Activated T-cell treated with anti-CD3 and anti-CD28 coated beads, Interleukin-2, amount 50 U/mL, for 72 hours (primary cell): ENCODE data around the gene DNASE2. TPM values are rescaled to one million over a fixed set of nuclear protein-coding genes. Genes with fewer than 3 reads are reported as not detected.

Experiments
- ATAC-seq, 2 donors: fragments of 150-1000 bp; cut with Tn5 transposase; replicated peaks in 1 of 2; 2 replicates each; pipeline ENCODE4 v1.10.0; 2021; ENCODE audit warnings: moderate library complexity in 2 of 2, mild to moderate bottlenecking in 1 of 2
- DNase-seq, 2 donors: peaks; one replicate each; pipeline ENCODE4 v3.0.0; 2021 to 2022; ENCODE audit warnings: mixed read lengths in 1 of 2
- H3K27ac Mint-ChIP-seq: one replicate; pipeline ENCODE4 v1.8.0; 2022; ENCODE audit warnings: mild to moderate bottlenecking, moderate library complexity, mixed read lengths
- H3K27me3 Mint-ChIP-seq: one replicate; pipeline ENCODE4 v1.8.0; 2022; ENCODE audit warnings: low read depth, mixed read lengths
- H3K36me3 Mint-ChIP-seq, 2 donors: one replicate each; pipeline ENCODE4 v1.8.0; 2022; ENCODE audit warnings: mixed read lengths in 2 of 2, mild to moderate bottlenecking in 1 of 2; ENCODE audit not compliant: insufficient read depth in 2 of 2
- H3K4me1 Mint-ChIP-seq: one replicate; pipeline ENCODE4 v1.8.0; 2022; ENCODE audit warnings: low read depth, mixed read lengths
- H3K4me3 Mint-ChIP-seq, 2 donors: one replicate each; pipeline ENCODE4 v1.8.0; 2022; ENCODE audit warnings: mild to moderate bottlenecking in 2 of 2, mixed read lengths in 2 of 2, moderate library complexity in 2 of 2
- H3K9me3 Mint-ChIP-seq, 2 donors: one replicate each; pipeline ENCODE4 v1.8.0; 2022; ENCODE audit warnings: mixed read lengths in 2 of 2
- total RNA-seq, 2 donors: library from RNA; stranded (reverse); gene quantifications; one replicate each; pipeline ENCODE4 v1.2.3, GENCODE V29; 2022

Gene DNASE2
- total RNA-seq, 2 donors from 2014 or later = 34.5 to 39.1 TPM

GRCh38 chr19:12884202-12884601 is 3.0 kb upstream of the DNASE2 start:
- Mint-ChIP-seq H3K4me3 (peak overlapping the region; percentile 93 to 97), H3K27me3 (no peaks in the 10 kb centered on the region), H3K36me3 (peaks cover 1 to 5% of the 10 kb centered on the region in 2 donors), H3K9me3 (peaks cover 0 to 2% of the 10 kb centered on the region in 2 donors), H3K4me1 (peaks cover 46% of the 10 kb centered on the region), H3K27ac (no peak overlapping the region)
- ATAC-seq (no peak), DNase-seq (no peak)

- H3K4me3 Mint-ChIP-seq = peak overlapping the region; percentile 94 to 98
- H3K27ac Mint-ChIP-seq = peak overlapping the region; percentile 82
- ATAC-seq (no peak), DNase-seq (no peak)
- peaks cover 0 to 2% of the 10 kb centered on the region in 2 donors for H3K9me3 Mint-ChIP-seq
- peaks cover 46% of the 10 kb centered on the region for H3K4me1 Mint-ChIP-seq
- H3K27me3 Mint-ChIP-seq = no peaks in the 10 kb centered on the region
- H3K36me3 Mint-ChIP-seq = peaks cover 1 to 5% of the 10 kb centered on the region in 2 donors
Observed at GRCh38 chr19:12882589-12882988, 1.3 kb upstream of the DNASE2 start.

DNA sequence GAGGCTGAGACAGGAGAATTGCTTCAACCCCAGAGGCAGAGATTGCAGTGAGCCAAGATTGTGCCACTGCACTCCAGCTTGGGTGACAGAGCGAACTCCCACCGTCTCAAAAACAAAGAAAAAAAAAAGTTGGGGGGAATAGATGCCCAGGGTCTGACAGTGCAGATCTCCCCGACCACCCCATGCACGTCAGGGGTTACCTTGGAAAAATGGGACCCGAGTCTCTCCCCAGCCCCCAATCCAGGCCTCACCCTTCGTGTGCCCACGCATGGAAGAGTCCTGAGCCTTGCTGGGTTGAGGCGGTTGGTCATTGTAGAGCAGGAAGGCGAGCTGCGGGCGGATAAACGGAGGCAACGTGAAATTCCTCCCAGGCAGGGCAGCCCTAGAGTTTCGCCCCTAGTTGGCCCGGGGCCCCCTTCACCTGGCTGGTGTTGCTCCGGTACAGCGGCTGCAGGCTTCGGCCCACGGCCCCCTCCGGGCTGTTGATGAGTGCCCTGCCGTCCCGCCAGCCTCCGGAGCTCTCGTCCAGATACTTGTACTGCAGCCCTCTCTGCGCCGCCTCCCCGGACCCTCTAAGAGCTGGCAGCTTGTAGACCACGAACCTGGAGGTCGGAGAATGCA is 588 bp downstream of the DNASE2 start:
- DNase-seq (no peak), ATAC-seq (peak in 1 of 2 donors; percentile 3)
- peak overlapping the region; percentile 94 to 98 for H3K4me3 Mint-ChIP-seq
- peaks cover 0 to 2% of the 10 kb centered on the region in 2 donors for H3K9me3 Mint-ChIP-seq
- H3K27ac Mint-ChIP-seq = no peak overlapping the region
- peaks cover 1 to 8% of the 10 kb centered on the region in 2 donors for H3K36me3 Mint-ChIP-seq
- no peaks in the 10 kb centered on the region for H3K27me3 Mint-ChIP-seq
- H3K4me1 Mint-ChIP-seq = peaks cover 38% of the 10 kb centered on the region

- Mint-ChIP-seq H3K27me3 (no peaks in the 10 kb centered on the region), H3K36me3 (peaks cover 6 to 8% of the 10 kb centered on the region in 2 donors), H3K4me3 (no peak overlapping the region), H3K9me3 (peaks cover 0 to 2% of the 10 kb centered on the region in 2 donors), H3K27ac (no peak overlapping the region), H3K4me1 (peaks cover 8% of the 10 kb centered on the region)
- no peak for DNase-seq
- ATAC-seq = no peak
Observed at GRCh38 chr19:12875086-12875485, 6.2 kb downstream of the DNASE2 start.

- peak overlapping the region in 1 of 2 donors; percentile 25 for H3K4me3 Mint-ChIP-seq
- no peak overlapping the region for H3K27ac Mint-ChIP-seq
- no peaks in the 10 kb centered on the region for H3K4me1 Mint-ChIP-seq
- peaks cover 6 to 8% of the 10 kb centered on the region in 2 donors for H3K36me3 Mint-ChIP-seq
- H3K27me3 Mint-ChIP-seq = no peaks in the 10 kb centered on the region
- DNase-seq = no peak
- peaks cover 0 to 2% of the 10 kb centered on the region in 2 donors for H3K9me3 Mint-ChIP-seq
- no peak for ATAC-seq
Observed at GRCh38 chr19:12873891-12874745, 7.1 kb downstream of the DNASE2 start.

DNA sequence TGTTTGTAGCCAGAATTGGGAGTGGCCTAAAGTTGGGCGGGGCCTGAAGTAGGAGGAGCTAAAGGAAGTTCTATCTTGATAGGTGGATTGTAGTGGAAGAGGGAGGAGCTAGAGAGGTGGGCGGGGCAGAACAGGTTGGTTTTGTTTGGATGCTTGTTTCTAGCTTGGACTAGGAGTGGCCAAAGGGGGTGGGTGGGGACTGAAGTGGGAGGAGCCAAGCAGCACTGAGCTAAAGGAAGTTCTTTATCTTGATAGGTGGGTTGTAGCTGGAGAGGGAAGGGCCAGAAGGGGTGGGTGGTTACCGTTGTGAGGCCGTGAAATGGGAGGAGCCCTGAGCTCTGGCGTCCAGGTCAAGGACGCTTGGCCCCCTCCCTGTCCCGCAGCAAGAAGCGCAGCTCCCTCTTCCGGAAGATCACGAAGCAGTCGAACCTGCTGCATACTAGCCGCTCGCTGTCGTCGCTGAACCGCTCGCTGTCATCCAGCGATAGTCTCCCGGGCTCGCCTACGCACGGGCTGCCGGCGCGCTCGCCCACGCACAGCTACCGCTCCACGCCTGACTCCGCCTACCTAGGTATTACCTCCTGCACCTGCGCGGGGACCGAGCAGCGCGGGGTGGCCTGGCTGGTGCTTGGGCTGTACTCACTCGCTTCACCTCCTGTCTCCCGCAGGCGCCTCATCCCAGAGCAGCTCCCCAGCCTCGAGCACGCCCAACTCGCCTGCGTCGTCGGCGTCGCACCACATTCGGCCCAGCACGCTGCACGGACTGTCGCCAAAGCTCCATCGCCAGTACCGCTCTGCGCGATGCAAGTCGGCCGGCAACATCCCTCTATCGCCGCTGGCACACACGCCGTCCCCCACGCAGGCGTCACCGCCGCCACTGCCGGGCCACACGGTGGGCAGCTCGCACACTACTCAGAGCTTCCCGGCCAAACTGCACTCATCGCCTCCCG is 8.0 kb downstream of the DNASE2 start:
- Mint-ChIP-seq H3K9me3 (peaks cover 0 to 2% of the 10 kb centered on the region in 2 donors), H3K4me3 (peak overlapping the region in 1 of 2 donors; percentile 25), H3K27me3 (no peaks in the 10 kb centered on the region), H3K36me3 (peaks cover 6 to 8% of the 10 kb centered on the region in 2 donors), H3K27ac (no peak overlapping the region), H3K4me1 (no peaks in the 10 kb centered on the region)
- ATAC-seq = peak; percentile 71 to 75
- DNase-seq = peak; percentile 59 to 67

- peaks cover 0 to 2% of the 10 kb centered on the region in 2 donors for H3K9me3 Mint-ChIP-seq
Observed at GRCh38 chr19:12872255-12872654, 9.0 kb downstream of the DNASE2 start.

DNA sequence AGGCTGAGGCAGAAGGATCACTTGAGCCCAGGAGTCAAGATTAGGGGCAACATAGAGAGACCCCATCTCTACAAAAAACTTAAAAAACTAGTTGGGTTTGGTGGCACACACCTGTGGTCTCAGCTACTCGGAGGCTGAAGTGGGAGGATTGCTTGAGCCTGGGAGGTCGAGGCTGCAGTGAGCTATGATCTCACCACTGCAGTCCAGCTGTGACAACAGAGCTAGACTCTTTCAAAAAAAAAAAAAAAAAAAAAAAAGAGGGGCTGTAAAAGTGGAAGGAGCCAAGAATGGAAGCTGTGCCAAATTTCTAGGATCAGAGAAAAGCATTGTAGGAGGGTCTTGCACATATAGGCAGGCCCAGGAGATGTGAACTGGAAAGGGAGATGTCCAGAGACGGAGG is 9.6 kb downstream of the DNASE2 start:
- DNase-seq (no peak), ATAC-seq (no peak)
- Mint-ChIP-seq H3K27ac (no peak overlapping the region), H3K9me3 (peaks cover 0 to 2% of the 10 kb centered on the region in 2 donors), H3K36me3 (peaks cover 6% of the 10 kb centered on the region in 2 donors), H3K27me3 (no peaks in the 10 kb centered on the region), H3K4me3 (no peak overlapping the region), H3K4me1 (peaks cover 7% of the 10 kb centered on the region)

More at GRCh38 chr19:12872255-12872654, 9.0 kb downstream of the DNASE2 start:
- no peaks in the 10 kb centered on the region for H3K27me3 Mint-ChIP-seq
- no peak for ATAC-seq
- DNase-seq = no peak
- H3K27ac Mint-ChIP-seq = no peak overlapping the region
- peaks cover 6 to 8% of the 10 kb centered on the region in 2 donors for H3K36me3 Mint-ChIP-seq
- H3K4me1 Mint-ChIP-seq = peaks cover 1% of the 10 kb centered on the region
- H3K4me3 Mint-ChIP-seq = no peak overlapping the region

DNA sequence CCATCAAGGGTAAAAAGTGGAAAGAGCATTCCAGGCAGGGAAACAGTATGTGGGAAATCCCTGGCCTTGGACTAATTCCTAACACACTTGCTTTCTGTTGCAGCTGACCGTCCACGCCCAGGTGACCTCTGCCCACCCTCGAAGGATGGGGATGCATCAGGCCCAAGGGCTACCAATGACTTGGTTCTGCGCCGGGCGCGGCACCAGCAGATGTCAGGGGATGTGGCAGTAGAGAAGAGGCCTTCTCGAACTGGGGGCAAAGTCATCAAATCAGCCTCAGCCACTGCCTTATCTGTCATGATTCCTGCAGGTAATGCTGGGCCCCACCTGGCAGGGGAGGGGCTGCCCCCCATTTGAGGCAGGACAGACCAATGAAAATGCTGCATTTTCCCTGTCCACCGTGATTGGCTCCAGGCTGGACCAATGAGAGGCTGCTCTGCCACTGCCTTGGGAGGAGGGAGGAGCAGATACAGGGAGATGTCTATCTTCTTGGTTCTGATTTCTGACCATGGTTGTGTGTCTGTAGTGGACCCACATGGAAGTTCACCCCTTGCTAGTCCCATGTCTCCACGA is 12.6 kb downstream of the DNASE2 start:
- H3K4me1 Mint-ChIP-seq = peaks cover 10% of the 10 kb centered on the region
- DNase-seq (peak in 1 of 2 donors; percentile 21), ATAC-seq (no peak)
- peaks cover 2 to 4% of the 10 kb centered on the region in 2 donors for H3K36me3 Mint-ChIP-seq
- H3K27ac Mint-ChIP-seq = no peak overlapping the region
- H3K9me3 Mint-ChIP-seq = peaks cover 0 to 2% of the 10 kb centered on the region in 2 donors
- H3K4me3 Mint-ChIP-seq = peak overlapping the region in 1 of 2 donors; percentile 82
- H3K27me3 Mint-ChIP-seq = no peaks in the 10 kb centered on the region

DNA sequence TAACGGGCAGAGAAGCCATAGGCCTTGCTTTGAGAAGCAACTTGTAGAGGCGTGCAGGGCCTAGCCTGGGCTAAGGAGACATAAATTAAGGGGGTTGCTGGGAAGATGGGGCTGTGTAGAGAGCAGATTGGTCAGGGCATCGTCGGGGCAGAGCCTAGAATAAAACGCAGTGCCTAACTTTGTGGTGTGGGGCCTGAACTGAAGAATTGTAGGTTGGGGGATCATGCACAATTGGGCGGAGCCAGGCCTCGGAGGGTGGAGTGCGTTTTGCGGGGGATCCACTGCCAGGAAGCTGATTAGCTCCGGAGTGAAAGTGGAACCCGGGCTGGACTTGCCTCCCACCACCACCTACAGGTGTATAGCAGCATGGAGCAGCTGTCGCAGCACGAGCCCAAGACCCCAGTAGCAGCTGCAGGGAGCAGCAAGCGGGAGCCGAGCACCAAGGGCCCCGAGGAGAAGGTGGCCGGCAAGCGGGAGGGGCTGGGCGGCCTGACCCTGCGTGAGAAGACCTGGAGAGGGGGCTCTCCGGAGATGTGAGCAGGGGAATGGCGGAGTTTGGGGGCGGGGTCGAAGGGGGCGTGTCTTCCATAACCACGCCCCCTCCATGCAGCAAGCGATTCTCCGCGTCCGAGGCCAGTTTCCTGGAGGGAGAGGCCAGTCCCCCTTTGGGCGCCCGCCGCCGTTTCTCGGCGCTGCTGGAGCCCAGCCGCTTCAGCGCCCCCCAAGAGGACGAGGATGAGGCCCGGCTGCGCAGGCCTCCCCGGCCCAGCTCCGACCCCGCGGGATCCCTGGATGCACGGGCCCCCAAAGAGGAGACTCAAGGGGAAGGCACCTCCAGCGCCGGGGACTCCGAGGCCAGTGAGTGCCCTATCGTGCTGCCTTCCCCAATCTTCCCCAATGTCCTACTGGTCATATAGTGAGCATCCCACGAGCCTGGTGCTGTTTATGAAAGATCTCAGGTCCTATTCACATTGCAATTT is 13.8 kb downstream of the DNASE2 start:
- ATAC-seq (peak; percentile 84 to 88), DNase-seq (peak; percentile 76 to 80)
- peaks cover 10% of the 10 kb centered on the region for H3K4me1 Mint-ChIP-seq
- H3K27ac Mint-ChIP-seq = no peak overlapping the region
- peak overlapping the region; percentile 74 to 82 for H3K4me3 Mint-ChIP-seq
- H3K36me3 Mint-ChIP-seq = no peaks in the 10 kb centered on the region
- peaks cover 0 to 2% of the 10 kb centered on the region in 2 donors for H3K9me3 Mint-ChIP-seq
- H3K27me3 Mint-ChIP-seq = no peaks in the 10 kb centered on the region

DNA sequence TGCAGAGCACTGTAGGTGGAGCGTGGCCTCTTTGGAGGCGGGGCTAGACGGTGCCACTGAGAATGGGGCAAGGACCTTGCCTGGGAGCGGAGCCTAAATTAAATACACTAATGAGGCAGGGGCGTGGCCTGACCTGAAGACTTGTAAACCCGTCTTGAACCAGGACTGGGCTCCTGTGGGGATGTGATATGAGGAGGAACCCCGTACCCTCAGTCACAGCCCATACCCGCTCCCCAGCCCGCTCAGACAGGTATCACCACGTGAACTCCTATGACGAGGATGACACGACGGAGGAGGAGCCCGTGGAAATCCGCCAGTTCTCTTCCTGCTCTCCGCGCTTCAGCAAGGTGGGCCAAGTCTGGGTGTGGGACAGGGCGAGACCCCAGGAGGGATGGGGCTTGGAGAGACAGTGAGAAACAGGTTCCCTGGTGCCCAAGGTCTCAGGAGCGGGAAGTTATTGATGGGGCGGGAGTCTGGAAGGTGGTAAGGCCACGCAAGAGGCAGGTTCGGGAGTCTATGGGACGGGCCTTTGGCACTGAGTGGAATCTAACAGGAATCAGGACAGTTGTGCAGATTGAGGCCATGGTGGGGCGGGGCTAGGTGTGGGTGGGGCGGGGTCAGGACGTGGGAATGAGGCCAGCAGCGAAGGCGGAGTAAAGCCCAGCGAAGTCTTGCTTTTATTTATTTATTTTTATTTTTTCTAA is 14.7 kb downstream of the DNASE2 start:
- no peaks in the 10 kb centered on the region for H3K36me3 Mint-ChIP-seq
- no peak for DNase-seq
- no peaks in the 10 kb centered on the region for H3K27me3 Mint-ChIP-seq
- peaks cover 10% of the 10 kb centered on the region for H3K4me1 Mint-ChIP-seq
- ATAC-seq = no peak
- peak overlapping the region; percentile 74 to 82 for H3K4me3 Mint-ChIP-seq
- no peaks in the 10 kb centered on the region for H3K9me3 Mint-ChIP-seq
- H3K27ac Mint-ChIP-seq = no peak overlapping the region
